Measurements from ENCODE around the gene NAT10.

NAT10 gene

DNA sequence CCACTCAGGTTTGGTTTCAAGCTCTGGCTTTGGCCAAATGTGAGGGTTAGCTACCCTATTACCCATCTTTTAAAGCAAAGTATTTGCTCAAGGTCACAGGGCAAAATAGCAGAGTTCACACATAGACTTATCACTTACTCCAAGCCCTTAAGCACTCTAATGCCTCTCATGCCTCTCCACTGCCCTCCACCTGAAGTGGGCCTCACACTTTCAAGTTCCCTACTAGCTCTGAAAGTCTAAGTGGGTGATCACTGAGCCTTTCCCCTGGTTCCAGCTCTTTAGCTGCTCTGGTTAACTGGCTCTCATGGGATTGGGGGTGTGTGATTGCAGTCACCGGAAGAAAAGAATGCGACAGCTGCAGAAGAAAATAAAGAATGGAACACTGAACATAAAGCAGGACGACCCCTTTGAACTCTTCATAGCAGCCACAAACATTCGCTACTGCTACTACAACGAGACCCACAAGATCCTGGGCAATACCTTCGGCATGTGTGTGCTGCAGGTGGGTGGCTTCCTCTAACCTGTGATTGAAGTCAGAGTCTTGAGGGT, 6.4 kb downstream of the NAT10 start:
- DNase-seq, result no peak

GRCh38 chr11:34114014-34114413, 8.6 kb downstream of the NAT10 start:
- no peak for DNase-seq

DNA sequence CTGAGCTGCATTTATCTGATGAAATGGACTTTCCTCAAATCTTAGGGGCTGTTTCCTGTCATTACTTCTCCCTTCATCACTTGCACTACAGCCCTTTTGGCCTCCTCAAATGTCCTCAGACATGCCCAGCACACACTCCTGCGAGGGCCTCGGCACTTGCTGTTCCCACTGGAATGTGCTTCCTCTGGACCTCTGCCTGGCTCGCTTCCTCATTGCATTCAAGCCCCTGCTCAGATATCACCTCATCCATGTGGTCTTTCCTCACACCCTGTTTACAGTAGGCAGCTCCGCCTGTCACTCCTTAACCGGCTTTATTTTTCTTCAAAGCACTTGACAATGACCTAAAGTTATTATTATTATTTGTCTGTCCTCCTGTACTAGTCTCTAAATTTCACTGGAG, 9.0 kb downstream of the NAT10 start:
- DNase-seq, result no peak

GRCh38 chr11:34120651-34121050, 15.2 kb downstream of the NAT10 start:
- no peak for DNase-seq

DNA sequence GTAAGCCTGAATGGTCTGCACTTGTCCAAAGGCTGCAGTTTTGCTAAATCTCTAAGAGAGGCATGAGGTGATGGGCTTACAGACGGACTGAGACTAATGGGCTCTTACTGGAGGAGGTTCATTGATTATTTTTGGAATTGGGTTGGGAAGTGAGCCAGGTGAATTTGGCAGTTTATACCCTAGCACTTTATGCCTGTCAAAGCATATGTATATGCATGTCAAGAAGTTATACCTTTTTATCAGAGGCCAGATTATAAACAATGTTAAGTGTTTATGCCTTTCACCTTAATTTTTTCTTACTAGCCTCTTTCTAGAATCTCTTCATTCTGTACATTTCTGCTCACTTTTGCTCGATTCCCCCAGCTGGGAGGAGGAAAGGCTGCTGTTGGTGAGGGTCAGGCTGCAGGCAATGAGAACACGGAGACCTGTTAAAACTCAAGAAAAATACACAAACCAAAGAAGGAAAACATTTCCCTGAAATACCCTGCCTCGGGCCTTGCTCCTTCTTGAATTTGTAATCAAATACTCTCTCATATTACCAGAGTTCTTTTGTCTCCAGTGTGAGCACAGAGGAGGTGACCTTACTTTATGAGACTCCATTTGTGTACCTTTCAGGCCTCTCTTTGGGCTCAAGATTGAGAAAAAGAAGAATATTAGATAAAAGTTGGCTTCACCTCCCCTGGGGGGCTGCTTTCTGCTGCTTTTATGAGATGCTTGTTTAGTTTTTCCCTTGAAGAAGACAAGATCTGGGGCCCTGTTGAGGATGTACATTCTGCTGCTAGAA, 19.6 kb downstream of the NAT10 start:
- DNase-seq, result no peak

DNA sequence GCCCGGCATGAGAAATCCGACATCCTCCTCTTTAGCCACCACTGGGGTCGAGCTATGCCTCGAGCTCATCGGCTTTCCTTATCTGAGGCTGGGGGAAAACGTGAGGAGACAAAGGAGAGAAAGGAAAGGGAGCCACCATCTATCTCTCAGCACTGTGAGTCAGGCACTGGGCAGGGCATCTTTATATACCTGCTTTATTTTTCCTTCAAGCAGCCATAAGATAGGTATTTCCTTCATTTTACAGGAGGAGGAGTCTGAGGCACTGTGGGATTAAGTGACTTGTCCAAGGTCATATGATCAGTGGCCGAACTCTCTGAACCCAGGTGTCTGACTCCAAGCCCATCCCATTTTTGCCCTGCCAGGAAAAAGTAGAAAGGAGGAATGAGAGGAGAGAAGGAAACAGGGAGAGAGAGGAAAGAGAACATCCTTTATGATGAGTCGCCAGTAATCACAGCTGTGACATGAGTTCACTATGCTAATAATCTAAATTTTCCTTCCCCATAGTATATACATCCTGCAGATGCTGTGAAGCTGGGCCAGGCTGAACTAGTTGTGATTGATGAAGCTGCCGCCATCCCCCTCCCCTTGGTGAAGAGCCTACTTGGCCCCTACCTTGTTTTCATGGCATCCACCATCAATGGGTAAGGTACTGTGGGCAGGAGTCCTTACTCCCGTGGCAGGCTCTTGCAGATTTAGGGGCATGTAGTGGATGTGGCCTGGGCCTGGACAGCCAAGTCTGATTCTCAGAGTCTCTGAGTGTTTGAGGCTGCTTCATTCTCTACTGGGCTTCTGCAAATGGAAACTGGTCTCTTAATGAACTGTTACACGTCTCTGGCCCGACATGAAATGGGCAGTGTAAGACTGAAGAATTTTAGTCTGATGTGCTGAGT, 21.8 kb downstream of the NAT10 start:
- no peak for DNase-seq

GRCh38 chr11:34128824-34129223, 23.4 kb downstream of the NAT10 start:
- DNase-seq, result no peak

- peak; percentile 53 for DNase-seq
These were observed 27.0 kb downstream of the NAT10 start for GRCh38 chr11:34132261-34132965.

DNA sequence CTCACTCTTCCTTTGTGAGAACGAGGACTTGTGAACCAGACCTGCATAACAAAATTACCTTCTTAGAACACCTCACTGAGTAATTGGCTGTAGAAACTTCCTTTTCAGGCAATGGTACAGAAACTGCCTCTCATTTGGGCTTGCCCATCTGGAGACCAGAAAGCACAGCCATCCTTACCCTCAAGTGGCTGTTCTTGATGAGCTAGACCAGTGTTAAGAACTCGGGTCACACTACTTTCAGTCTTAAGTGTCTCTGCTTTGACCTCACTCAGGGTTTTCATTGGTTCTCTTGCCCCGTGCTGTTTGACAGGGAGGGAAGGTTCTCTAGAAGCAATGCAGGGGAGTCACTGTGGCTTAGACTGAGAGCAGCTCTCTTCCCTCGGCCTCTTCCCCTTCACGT, 29.3 kb downstream of the NAT10 start:
- no peak for DNase-seq

GRCh38 chr11:34135439-34135838, 30.0 kb downstream of the NAT10 start:
- no peak for DNase-seq

GRCh38 chr11:34136420-34136819, 31.0 kb downstream of the NAT10 start:
- no peak for DNase-seq

- DNase-seq, result no peak
These were observed 33.9 kb downstream of the NAT10 start for GRCh38 chr11:34139346-34139745.

DNA sequence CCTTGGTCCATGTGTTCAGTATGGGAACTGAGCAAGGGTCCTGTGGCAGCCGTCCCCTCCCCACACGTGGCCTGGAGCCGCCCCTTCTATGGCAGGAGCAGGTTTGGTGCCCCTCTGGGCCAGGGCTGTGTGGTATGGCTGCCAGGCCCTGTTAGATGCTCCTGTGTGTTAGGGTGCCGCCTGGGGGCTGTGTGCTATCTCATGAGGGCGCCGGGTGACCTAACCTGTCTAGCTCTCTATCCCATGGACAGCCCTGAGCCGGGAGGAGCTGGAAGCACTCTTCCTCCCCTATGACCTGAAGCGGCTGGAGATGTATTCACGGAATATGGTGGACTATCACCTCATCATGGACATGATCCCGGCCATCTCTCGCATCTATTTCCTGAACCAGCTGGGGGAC, 34.7 kb downstream of the NAT10 start:
- no peak for DNase-seq

DNA sequence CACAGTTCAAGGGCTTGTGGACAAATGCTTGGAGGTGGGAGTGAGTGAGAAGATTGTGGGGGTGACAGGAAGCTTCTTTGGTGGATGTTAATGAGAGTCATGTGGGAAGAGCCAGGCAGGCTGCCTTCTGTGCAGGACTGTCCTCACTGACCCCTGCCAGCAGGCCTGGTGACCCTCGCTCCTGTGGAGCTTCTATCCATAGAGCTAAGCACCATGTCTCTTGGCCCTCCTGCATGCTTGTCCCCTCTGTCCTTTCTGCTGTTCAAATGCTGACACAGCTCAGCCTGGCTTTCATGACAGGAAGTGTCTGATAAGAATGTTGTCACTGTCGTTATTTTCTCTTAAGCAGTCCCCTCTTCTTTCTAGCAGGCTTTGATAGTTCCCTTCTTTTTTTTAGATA, 37.6 kb downstream of the NAT10 start:
- DNase-seq, result no peak

DNA sequence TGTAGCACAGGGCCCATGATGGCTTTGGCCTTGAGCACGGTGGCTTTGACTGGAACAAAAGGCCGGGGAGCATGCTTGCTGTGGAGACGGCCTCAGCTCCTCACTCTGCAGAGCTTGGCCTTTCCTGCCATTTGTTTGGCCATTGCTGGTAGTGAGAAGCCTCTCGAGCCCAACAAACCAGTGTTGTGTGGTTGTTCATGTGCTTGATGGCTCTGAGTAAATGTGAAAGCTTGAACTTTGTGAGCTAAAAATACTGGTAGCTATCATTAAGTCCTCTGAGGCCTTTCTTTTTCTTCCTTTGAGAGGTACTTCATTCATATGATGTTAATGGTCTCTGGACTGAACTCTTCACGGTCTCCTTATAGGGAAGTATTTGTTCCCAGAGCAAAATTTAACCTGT, 39.6 kb downstream of the NAT10 start:
- no peak for DNase-seq

DNA sequence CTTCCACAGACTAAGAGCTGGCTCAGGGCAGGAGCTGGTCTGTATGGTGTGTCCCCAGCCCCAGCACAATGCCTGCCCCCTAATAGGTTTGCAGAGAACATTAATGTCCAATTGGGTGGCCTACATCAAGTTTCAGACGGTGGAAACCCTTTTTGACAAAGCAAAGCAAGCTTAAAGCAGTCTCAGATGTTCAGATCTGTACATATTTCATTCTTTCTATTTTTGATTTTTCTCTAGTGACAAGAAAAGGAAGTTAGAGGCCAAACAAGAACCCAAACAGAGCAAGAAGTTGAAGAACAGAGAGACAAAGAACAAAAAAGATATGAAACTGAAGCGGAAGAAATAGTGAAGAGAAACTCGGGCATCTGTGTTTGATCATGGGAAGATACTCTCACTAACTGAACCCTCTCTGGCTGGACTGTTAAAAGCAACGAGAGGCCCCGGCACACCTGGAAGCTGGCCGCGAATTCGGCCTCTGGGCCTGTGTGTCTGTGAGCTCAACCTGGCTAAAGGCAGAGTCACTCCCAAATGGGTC, 40.5 kb downstream of the NAT10 start:
- no peak for DNase-seq

DNA sequence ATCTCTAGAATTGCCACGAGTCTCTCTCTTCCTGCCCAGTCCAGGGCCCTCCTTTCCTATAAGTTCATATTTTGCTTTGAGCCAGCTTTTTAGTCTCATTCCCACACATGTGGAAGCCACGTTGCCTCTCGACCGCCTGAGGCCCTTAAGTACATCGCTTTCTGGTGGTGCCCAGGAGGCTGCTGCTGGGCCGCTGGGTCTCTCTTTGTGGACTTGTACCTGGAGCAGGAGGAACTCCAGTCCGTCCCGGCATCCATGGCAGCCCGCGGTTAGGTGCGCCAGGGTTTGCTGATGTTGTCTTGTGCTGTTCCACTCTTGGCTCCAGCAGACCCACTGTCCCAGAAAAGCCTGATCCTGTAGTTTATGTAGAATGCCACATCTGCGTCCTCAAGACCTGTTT, 41.0 kb downstream of the NAT10 start:
- DNase-seq, result no peak

GRCh38 chr11:34146866-34147265, 41.4 kb downstream of the NAT10 start:
- no peak for DNase-seq

- DNase-seq, result no peak
These were observed 42.2 kb downstream of the NAT10 start for GRCh38 chr11:34147581-34147980.

DNA sequence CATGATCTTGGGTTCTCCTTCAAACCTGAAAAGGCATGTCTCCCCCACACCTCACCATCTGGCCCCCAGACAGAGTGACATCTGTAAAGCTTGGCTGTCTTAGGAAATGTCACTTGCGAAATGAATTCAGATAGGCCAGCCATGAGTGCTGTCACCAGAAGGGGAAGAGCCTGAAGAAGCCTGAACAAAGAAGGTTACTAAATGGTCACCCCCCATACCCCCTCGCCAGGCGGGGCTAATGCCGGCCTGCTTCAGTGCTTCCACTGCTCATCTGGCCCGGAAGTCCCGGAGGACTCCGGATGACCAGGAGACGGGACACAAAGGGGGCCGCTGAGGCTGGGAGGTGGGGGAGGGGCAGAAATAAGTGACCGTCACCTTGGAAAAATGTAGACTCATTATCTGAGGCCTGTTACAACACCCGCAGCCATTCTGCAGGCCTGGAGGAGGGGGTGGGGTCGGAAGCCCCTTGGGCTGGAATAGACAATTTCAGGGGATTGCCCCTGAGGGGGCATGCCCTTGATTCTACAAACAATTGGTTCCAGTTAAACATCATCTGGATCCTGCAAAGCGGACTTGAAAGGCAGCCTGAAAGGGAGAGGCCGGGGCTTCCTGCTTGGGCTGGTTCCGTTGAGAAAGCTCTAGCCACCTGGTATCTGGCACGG, 43.2 kb downstream of the NAT10 start:
- DNase-seq, result no peak

- DNase-seq, result no peak
These were observed 43.8 kb downstream of the NAT10 start for GRCh38 chr11:34149274-34149673.

GRCh38 chr11:34149786-34150185, 44.4 kb downstream of the NAT10 start:
- DNase-seq, result no peak

All from NCI-H526 treated with DMSO at 0.1 percent for 48 hours (cell line).